Retinal pigment epithelial cell (primary cell): ENCODE results near the gene CCDC12.
"Not testable (repeated sequence)": the region's sequence is repeated elsewhere in the genome, so short reads cannot be mapped to it uniquely, and the experiment has no call there.

Experiments
- DNase-seq: peaks from one replicate; pipeline ENCODE4 v3.0.0-alpha.2; 2010; ENCODE audit warnings: low read depth
- H3K4me3 ChIP-seq: 2 replicates; pipeline ENCODE4 v1.5.1; 2011; ENCODE audit warnings: mild to moderate bottlenecking, low read length, control low read depth, moderate library complexity
- TF ChIP-seq, protein P1 (sequence below): conservative IDR thresholded peaks from 2 replicates; pipeline ENCODE4 v1.5.1; 2011; ENCODE audit warnings: low read depth, low read length, control low read depth, inconsistent platforms

CCDC12 gene

DNA sequence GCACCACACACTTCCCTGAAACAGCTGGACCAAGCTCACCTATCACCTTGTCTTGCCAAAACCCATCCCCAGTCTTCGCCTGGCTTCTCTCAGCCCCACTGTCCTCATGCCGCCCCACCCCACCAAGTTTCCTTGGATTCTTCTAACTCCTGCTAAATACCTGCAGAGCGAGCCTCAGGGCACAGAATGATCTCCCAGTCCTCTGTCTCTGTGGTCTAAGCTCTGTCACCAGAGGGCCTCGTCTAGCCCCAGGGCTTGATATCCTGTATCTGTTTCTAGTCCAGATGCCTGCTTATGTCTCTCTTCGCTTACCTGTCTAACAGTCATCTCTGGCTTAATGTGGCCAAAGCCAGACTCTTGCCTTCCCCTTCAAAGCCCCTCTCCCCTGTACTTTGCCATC is 9.7 kb downstream of the CCDC12 start:
- DNase-seq: no peak
- H3K4me3 ChIP-seq: no peak overlapping the region
- TF ChIP-seq, protein P1, sequence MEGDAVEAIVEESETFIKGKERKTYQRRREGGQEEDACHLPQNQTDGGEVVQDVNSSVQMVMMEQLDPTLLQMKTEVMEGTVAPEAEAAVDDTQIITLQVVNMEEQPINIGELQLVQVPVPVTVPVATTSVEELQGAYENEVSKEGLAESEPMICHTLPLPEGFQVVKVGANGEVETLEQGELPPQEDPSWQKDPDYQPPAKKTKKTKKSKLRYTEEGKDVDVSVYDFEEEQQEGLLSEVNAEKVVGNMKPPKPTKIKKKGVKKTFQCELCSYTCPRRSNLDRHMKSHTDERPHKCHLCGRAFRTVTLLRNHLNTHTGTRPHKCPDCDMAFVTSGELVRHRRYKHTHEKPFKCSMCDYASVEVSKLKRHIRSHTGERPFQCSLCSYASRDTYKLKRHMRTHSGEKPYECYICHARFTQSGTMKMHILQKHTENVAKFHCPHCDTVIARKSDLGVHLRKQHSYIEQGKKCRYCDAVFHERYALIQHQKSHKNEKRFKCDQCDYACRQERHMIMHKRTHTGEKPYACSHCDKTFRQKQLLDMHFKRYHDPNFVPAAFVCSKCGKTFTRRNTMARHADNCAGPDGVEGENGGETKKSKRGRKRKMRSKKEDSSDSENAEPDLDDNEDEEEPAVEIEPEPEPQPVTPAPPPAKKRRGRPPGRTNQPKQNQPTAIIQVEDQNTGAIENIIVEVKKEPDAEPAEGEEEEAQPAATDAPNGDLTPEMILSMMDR: no peak

DNA sequence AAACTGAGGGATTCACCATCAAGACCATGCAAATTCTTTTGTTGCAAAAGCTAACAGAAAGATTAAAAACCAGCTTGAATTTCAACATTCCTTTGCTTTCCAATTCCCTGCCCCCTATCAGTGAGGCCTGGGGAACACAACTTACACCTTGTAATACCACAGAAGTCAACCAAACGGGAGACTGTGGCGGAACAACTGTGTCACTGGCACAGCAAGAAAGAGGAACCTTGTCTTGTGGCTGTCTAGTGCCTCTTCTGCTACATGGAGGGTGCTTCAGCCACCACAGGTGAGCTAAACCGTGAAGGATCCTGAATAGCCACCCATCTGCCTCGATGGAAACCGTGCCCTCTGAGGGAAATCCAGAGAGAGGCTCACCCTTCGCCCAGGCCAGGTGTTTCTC is 11.4 kb downstream of the CCDC12 start:
- TF ChIP-seq, protein P1: no peak
- no peak overlapping the region for H3K4me3 ChIP-seq
- no peak for DNase-seq

DNA sequence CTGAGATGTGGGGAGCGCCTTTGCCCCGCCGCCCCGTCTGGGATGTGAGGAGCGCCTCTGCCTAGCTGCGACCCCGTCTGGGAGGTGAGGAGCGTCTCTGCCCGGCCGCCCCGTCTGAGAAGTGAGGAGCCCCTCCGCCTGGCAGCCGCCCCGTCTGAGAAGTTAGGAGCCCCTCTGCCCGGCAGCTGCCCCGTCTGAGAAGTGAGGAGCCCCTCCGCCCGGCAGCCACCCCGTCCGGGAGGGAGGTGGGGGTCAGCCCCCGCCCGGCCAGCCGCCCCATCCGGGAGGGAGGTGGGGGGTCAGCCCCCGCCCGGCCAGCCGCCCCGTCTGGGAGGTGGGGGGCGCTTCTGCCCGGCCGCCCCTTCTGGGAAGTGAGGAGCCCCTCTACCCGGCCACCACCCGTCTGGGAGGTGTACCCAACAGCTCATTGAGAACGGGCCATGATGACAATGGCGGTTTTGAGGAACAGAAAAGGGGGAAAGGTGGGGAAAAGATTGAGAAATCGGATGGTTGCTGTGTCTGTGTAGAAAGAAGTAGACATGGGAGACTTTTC is 12.4 kb downstream of the CCDC12 start:
- not testable (repeated sequence) for H3K4me3 ChIP-seq, DNase-seq

DNA sequence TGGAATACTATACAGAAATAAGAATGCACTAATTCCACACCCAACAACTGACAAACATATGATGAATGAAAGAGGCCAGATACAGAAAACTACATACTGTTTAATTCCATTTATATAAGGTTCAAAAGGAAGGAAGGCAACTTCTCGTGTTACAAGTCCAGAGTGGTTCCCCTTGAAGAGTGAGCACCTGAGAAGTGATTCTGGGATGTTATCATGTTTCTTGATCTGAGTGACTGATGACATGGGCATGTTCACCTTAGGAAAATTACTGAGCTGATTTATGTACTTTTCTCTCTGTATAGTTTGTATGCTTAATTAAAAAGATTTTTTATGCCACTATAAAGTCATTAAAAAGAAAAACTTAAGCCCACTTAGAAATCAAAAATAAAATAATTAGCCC is 13.6 kb downstream of the CCDC12 start:
- DNase-seq: no peak
- H3K4me3 ChIP-seq: no peak overlapping the region
- TF ChIP-seq, protein P1: no peak

DNA sequence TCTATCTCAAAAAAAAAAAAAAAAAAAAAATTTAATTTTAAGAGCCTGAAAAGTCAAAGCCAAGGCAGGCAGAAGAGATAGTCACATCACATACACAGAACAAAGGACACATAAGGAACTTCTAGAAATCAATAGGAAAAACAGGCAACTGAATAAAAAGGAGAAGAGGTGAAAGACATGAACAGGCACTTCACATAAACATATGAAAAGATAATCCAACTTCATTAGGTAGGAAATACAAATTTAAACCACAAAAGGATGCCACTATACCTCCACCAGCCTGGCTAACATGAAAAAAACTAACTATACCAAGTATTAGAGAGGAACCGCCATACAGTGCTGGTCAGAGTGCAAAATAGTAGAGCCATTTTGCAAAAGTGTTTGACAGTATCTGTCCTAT is 14.1 kb downstream of the CCDC12 start:
- DNase-seq: no peak
- TF ChIP-seq, protein P1: no peak
- H3K4me3 ChIP-seq: no peak overlapping the region

DNA sequence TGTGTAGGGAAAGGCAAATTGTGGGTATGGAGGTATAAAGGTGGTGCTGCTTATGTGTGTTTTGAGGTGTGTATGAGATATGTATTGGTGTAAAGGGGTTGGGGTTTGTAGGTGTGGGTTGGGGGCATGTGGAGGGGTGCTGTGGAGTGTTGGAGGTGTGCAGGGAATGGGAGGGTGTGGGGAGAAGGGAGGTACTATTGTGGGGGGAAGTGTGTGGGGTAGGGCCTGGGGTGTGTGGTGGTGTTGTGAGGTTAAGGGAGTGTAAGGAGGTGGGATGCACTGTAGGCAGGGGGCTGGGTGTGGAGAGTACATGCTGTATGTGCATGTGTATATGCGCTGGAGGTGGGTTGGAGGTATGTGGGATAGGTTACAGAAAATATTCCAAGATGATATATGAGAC is 15.7 kb downstream of the CCDC12 start:
- DNase-seq: no peak
- no peak overlapping the region for H3K4me3 ChIP-seq
- TF ChIP-seq, protein P1: no peak

DNA sequence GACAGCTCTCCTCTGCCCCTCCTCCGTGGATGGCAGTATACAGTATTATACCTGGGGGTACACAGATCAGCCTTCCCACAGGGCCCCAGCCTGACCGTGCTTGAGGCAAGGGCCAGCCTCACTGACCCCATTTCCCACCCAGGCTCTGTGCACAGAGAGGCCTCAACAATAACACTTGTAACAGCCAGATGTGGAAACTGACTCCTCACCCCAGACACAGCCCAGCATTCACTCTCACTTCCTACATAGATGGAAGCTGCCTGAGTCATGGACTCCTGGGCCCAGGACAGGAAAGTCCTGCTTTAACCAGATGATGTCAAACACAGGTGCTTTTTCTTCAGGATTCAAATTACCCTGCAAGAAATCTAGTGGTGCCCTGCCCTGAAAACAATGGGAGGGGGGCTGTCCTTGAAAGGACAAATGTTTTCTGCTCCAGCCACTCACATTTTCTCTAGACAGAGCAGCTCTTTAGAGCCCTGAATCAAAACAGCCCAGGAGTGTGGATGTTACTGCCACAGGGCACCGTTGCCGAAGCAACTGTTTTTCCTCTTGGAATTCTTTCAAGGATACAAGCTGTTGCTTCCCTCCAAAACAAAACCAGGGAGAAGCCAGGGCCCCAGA is 16.4 kb downstream of the CCDC12 start:
- DNase-seq: no peak
- TF ChIP-seq, protein P1: no peak
- H3K4me3 ChIP-seq: no peak overlapping the region

DNA sequence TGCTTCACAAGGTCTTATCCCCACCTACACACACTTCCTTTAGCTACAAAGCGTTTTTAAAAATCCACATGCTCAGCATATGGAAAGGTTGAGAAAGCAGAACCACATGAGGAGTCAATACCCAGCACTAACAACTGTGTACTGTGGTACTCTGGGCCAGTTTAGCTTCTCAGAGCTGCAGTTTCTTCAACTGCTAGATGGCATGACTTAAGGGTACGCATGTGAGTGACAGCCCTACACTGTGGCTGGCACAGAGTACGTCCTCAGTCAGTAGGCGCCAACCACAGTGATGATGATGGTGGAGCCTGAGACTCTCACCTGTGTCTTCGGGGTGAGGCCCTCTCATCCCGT is 17.4 kb downstream of the CCDC12 start:
- TF ChIP-seq, protein P1: no peak
- H3K4me3 ChIP-seq: no peak overlapping the region
- DNase-seq: no peak
